SU-DHL-6 (cell line): ENCODE measurements around the gene CAPZA1.

Experiments
- H2AFZ ChIP-seq: fragments of 200-600 bp; sonication (generic); 2 replicates; pipeline ENCODE4 v1.6.1; 2014; ENCODE audit warnings: low read depth, mild to moderate bottlenecking, moderate library complexity, mixed read lengths, antibody characterized with exemption, low read length; ENCODE audit not compliant: severe bottlenecking
- H3F3A ChIP-seq: fragments of 200-600 bp; shearing (Covaris generic); 2 replicates; pipeline ENCODE4 v1.6.0; 2016; ENCODE audit warnings: antibody characterized with exemption, mild to moderate bottlenecking; ENCODE audit not compliant: insufficient read depth
- H3K27ac ChIP-seq: fragments of 200-600 bp; sonication (generic); 2 replicates; pipeline ENCODE4 v1.5.1; 2016; ENCODE audit warnings: low read depth, mild to moderate bottlenecking, low read length, moderate library complexity, mixed read lengths
- H3K27me3 ChIP-seq: fragments of 200-600 bp; sonication (generic), shearing (Covaris generic); 2 replicates; pipeline ENCODE4 v1.6.0; 2014; ENCODE audit warnings: mild to moderate bottlenecking, low read length
- H3K36me3 ChIP-seq: fragments of 200-600 bp; sonication (generic); 2 replicates; pipeline ENCODE4 v1.6.1; 2014; ENCODE audit warnings: mild to moderate bottlenecking, low read length, mixed read lengths
- H3K4me2 ChIP-seq: fragments of 300-600, 200-600 bp; shearing (Covaris generic), sonication (generic); 2 replicates; pipeline ENCODE4 v1.6.0; 2014; ENCODE audit warnings: low read length, low read depth, mild to moderate bottlenecking; ENCODE audit not compliant: poor library complexity, severe bottlenecking
- H3K4me3 ChIP-seq: fragments of 200-600 bp; sonication (generic); 2 replicates; pipeline ENCODE4 v1.5.1; 2014; ENCODE audit warnings: antibody characterized with exemption, low read length, mild to moderate bottlenecking, mixed read lengths; ENCODE audit not compliant: insufficient read depth, poor library complexity, severe bottlenecking
- H3K79me2 ChIP-seq: fragments of 200-600 bp; sonication (generic); 2 replicates; pipeline ENCODE4 v1.6.1; 2014; ENCODE audit warnings: mild to moderate bottlenecking, low read length, moderate library complexity; ENCODE audit not compliant: insufficient read depth
- H3K9ac ChIP-seq: fragments of 200-600 bp; sonication (generic); 2 replicates; pipeline ENCODE4 v1.7.0; 2014; ENCODE audit warnings: mild to moderate bottlenecking, low read length
- H3K9me2 ChIP-seq: fragments of 200-600 bp; sonication (generic); replicated peaks from 2 replicates; pipeline ENCODE4 v1.6.1; 2014; ENCODE audit warnings: low read length; ENCODE audit not compliant: insufficient read depth
- H3K9me3 ChIP-seq: fragments of 200-600 bp; sonication (generic); 2 replicates; pipeline ENCODE4 v1.6.1; 2014; ENCODE audit warnings: low read length, mixed read lengths; ENCODE audit not compliant: insufficient read depth
- H4K20me1 ChIP-seq: fragments of 200-600 bp; sonication (generic); 2 replicates; pipeline ENCODE4 v1.6.1; 2014; ENCODE audit warnings: low read depth, mild to moderate bottlenecking, antibody characterized with exemption, low read length, moderate library complexity, mixed read lengths
- EZH2phosphoT487 ChIP-seq: fragments of 200-600 bp; sonication (generic), shearing (Covaris generic); conservative IDR thresholded peaks from 2 replicates; pipeline ENCODE4 v1.6.1; 2018; ENCODE audit warnings: mild to moderate bottlenecking, antibody characterized with exemption, low read length, moderate library complexity, mixed read lengths
- TF ChIP-seq, protein P1 (sequence below): fragments of 200-600 bp; sonication (generic); IDR thresholded peaks from one replicate; pipeline ENCODE4 v1.5.1; 2017; ENCODE audit warnings: antibody characterized with exemption, mild to moderate bottlenecking, low read length, moderate library complexity; ENCODE audit not compliant: insufficient read depth, poor library complexity, severe bottlenecking

The CAPZA1 gene

DNA sequence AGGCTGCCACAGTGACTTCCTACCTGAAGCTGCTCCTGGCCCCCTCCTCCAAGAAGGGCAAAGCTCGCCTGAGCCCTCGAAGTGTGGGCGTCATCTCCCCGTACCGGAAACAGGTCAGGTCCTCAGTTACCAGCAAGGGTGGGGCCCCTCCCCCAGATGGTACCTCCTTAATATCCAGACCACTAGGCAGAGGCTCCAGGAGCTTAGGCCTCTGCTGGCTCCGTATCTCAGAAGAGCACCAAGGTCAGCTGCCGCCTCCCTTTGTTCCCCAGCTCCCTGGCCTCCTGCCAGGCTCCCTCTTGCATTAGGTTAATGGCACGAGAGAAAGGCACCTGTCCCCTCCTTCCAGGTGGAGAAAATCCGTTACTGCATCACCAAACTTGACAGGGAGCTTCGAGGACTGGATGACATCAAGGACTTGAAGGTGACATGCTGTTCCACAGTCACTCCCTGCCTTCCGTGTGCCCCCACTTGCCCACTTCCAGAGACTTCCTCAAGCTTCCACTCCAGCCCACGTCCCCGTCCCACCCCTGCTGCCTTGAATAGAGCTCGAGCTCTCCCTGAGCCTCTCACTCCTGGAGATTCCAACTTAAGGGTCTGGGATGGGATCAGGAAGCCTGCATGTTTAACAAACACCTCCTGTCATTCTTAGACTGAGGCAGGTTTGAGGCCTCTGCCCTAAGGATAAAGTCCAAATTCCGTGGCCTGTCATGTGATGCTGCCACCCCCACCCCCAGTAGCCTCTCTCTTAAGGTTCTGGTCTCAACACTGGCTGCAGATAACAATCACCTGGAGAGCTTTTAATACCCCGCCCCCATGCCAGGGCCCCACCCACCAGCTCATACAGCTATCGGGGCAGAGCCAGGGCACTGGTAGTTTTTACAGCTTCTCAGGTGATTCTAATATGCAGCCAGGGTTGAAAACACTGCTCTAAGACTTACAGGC is 79.0 kb downstream of the CAPZA1 start:
- Histone ChIP-seq H4K20me1 (no peaks in the 10 kb centered on the region), H3K9ac (no peak overlapping the region), H3K4me2 (no peak overlapping the region), H3K4me3 (no peak overlapping the region), H3K9me3 (no peaks in the 10 kb centered on the region), H3K36me3 (no peaks in the 10 kb centered on the region), H3K27ac (no peak overlapping the region), H2AFZ (no peak overlapping the region), H3F3A (no peaks in the 10 kb centered on the region), H3K9me2 (no peaks in the 10 kb centered on the region), H3K27me3 (no peaks in the 10 kb centered on the region), H3K79me2 (no peaks in the 10 kb centered on the region)
- TF ChIP-seq EZH2phosphoT487 = no peak
- TF ChIP-seq, protein P1, sequence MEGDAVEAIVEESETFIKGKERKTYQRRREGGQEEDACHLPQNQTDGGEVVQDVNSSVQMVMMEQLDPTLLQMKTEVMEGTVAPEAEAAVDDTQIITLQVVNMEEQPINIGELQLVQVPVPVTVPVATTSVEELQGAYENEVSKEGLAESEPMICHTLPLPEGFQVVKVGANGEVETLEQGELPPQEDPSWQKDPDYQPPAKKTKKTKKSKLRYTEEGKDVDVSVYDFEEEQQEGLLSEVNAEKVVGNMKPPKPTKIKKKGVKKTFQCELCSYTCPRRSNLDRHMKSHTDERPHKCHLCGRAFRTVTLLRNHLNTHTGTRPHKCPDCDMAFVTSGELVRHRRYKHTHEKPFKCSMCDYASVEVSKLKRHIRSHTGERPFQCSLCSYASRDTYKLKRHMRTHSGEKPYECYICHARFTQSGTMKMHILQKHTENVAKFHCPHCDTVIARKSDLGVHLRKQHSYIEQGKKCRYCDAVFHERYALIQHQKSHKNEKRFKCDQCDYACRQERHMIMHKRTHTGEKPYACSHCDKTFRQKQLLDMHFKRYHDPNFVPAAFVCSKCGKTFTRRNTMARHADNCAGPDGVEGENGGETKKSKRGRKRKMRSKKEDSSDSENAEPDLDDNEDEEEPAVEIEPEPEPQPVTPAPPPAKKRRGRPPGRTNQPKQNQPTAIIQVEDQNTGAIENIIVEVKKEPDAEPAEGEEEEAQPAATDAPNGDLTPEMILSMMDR = no peak

DNA sequence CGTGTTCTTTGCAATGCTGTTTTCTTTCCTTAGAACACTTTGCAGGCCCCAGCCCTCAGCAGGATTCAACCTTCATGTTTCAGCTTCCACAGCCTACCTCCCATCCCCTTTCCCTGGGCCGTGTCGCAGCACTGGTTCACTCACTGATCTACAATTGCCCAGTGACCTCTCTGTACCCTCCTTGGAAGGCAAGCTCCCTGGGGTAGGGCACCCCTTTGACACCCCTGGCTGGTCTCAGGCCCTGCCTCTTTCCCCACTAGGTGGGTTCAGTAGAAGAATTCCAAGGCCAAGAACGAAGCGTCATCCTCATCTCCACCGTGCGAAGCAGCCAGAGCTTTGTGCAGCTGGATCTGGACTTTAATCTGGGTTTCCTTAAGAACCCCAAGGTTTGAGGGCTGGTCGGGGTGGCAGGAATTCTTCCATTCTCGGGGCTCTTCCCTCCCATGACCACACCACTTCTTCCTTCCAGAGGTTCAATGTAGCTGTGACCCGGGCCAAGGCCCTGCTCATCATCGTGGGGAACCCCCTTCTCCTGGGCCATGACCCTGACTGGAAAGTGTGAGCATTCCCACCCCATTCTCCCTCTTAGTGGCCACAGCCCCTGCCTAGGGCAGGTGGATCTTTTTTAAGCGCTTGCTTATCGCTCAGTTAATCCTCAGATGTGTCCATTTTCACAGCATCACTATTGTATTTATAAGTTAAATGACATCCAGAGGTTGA is 80.0 kb downstream of the CAPZA1 start:
- no peaks in the 10 kb centered on the region for H3K27me3 ChIP-seq
- no peak overlapping the region for H3K4me2 ChIP-seq
- H3K9me2 ChIP-seq = no peaks in the 10 kb centered on the region
- no peaks in the 10 kb centered on the region for H3K9me3 ChIP-seq
- no peaks in the 10 kb centered on the region for H3F3A ChIP-seq
- H3K79me2 ChIP-seq = no peaks in the 10 kb centered on the region
- no peak overlapping the region for H2AFZ ChIP-seq
- no peak overlapping the region for H3K27ac ChIP-seq
- TF ChIP-seq EZH2phosphoT487 = no peak
- TF ChIP-seq, protein P1 = no peak
- H3K9ac ChIP-seq = no peak overlapping the region
- H4K20me1 ChIP-seq = no peaks in the 10 kb centered on the region
- no peak overlapping the region for H3K4me3 ChIP-seq
- no peaks in the 10 kb centered on the region for H3K36me3 ChIP-seq

DNA sequence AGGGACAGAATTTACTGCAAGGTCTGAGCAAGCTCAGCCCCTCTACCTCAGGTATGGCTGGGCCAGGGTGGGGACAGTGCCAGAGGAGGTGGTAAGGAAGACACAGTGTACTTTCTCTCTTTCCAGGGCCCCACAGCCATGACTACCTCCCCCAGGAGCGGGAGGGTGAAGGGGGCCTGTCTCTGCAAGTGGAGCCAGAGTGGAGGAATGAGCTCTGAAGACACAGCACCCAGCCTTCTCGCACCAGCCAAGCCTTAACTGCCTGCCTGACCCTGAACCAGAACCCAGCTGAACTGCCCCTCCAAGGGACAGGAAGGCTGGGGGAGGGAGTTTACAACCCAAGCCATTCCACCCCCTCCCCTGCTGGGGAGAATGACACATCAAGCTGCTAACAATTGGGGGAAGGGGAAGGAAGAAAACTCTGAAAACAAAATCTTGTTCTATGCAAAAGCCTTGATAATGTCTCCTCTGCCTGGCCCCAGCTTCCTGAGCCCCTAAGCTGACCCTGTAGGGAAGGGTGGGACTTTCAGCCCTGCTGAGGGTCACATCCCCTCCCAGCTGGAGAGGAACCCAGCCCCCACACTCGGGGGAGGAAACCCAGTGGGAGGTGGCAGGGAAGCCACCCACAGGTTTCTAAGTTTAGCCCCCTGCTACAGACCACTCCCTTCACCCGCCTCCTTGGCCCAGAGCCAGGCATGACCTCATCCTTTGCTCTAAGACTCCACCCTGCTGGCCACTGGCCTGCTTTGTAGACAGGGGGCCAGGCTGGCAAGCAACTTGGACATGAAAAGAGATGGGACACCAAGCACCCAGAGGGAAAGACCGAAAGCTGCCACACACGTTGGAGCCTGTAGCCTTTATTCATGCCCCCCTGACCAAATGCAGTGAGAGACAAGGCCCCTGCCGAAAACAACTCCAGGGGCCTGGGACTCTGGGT is 80.9 kb downstream of the CAPZA1 start:
- Histone ChIP-seq H3F3A (no peaks in the 10 kb centered on the region), H3K4me2 (no peak overlapping the region), H3K9me3 (no peaks in the 10 kb centered on the region), H4K20me1 (no peaks in the 10 kb centered on the region), H3K4me3 (no peak overlapping the region), H3K27me3 (no peaks in the 10 kb centered on the region), H2AFZ (no peak overlapping the region), H3K36me3 (no peaks in the 10 kb centered on the region), H3K79me2 (no peaks in the 10 kb centered on the region), H3K27ac (no peak overlapping the region), H3K9me2 (no peaks in the 10 kb centered on the region), H3K9ac (no peak overlapping the region)
- TF ChIP-seq, protein P1 = no peak
- no peak for TF ChIP-seq EZH2phosphoT487
